Panc1 (cell line): ENCODE measurements around the gene IL22RA1.

ENCODE experiments used
- POLR2AphosphoS5 ChIP-seq: IDR thresholded peaks from 2 replicates; pipeline ENCODE4 v1.6.1; 2012; ENCODE audit warnings: mild to moderate bottlenecking, low read depth, low read length, moderate library complexity
- SIN3A ChIP-seq: IDR thresholded peaks from 2 replicates; pipeline ENCODE4 v1.6.1; 2012; ENCODE audit warnings: low read depth, mild to moderate bottlenecking, low read length, moderate library complexity, borderline replicate concordance; ENCODE audit not compliant: insufficient read depth
- TCF7L2 ChIP-seq: IDR thresholded peaks from 2 replicates; pipeline ENCODE4 v1.6.1; 2011; ENCODE audit warnings: mild to moderate bottlenecking, low read depth, low read length, inconsistent platforms
- TF ChIP-seq, protein P1 (sequence below): fragments of 450-650 bp; IDR thresholded peaks from 2 replicates; pipeline ENCODE4 v1.5.1; 2017; ENCODE audit warnings: mild to moderate bottlenecking
- TF ChIP-seq, protein P2 (sequence below), 2 experiments: IDR thresholded peaks; 2 replicates each; pipeline ENCODE4 v1.6.1; 2011 to 2012; ENCODE audit warnings: low read depth in 2 of 2, control low read depth in 1 of 2, low read length in 1 of 2, mild to moderate bottlenecking in 1 of 2, moderate library complexity in 1 of 2; ENCODE audit not compliant: insufficient read depth in 1 of 2

DNA sequence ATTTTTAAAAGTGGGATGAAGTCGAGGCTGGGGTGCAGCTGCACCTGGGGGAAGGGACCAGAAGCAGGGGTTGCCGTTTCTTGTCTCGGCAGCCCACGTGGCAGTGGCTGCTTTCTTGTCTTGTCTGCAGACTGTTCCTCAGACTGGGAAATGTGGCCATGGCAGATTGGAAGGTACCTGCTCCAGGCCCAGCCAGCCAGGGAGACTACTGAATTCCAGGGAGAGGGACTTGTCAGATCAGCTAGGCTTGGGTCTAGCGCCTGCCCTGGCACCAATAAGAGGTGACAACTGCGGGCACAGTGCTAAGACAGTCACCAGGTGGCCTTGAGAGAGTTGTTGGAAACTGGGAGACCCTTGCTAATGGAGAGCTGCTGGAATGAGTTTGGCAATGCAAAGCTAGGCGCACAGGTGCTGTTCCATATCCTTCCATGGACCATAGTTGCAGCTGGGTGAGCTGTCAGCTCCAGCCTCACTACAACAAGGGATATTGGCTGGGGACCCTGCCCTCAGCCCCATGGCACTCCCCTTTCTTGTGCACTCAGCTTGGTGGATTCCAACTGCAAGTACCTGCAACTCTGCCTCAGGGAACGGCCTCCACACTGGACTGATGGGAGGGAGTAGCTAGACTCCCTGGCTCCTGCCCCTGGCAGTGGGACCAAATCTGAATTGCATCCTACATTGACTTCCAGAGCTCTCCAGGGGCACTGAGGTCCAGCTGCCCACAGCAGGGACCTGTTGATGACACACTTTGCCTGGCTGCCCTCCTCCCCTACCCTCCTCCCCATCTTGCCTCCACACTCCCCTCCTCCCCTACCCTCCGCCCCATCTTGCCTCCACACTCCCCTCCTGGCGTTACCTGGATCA is 9.9 kb upstream of the IL22RA1 start:
- TF ChIP-seq, protein P1, sequence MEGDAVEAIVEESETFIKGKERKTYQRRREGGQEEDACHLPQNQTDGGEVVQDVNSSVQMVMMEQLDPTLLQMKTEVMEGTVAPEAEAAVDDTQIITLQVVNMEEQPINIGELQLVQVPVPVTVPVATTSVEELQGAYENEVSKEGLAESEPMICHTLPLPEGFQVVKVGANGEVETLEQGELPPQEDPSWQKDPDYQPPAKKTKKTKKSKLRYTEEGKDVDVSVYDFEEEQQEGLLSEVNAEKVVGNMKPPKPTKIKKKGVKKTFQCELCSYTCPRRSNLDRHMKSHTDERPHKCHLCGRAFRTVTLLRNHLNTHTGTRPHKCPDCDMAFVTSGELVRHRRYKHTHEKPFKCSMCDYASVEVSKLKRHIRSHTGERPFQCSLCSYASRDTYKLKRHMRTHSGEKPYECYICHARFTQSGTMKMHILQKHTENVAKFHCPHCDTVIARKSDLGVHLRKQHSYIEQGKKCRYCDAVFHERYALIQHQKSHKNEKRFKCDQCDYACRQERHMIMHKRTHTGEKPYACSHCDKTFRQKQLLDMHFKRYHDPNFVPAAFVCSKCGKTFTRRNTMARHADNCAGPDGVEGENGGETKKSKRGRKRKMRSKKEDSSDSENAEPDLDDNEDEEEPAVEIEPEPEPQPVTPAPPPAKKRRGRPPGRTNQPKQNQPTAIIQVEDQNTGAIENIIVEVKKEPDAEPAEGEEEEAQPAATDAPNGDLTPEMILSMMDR: no peak
- TF ChIP-seq POLR2AphosphoS5 (no peak), SIN3A (no peak), TCF7L2 (no peak)
- TF ChIP-seq, protein P2, sequence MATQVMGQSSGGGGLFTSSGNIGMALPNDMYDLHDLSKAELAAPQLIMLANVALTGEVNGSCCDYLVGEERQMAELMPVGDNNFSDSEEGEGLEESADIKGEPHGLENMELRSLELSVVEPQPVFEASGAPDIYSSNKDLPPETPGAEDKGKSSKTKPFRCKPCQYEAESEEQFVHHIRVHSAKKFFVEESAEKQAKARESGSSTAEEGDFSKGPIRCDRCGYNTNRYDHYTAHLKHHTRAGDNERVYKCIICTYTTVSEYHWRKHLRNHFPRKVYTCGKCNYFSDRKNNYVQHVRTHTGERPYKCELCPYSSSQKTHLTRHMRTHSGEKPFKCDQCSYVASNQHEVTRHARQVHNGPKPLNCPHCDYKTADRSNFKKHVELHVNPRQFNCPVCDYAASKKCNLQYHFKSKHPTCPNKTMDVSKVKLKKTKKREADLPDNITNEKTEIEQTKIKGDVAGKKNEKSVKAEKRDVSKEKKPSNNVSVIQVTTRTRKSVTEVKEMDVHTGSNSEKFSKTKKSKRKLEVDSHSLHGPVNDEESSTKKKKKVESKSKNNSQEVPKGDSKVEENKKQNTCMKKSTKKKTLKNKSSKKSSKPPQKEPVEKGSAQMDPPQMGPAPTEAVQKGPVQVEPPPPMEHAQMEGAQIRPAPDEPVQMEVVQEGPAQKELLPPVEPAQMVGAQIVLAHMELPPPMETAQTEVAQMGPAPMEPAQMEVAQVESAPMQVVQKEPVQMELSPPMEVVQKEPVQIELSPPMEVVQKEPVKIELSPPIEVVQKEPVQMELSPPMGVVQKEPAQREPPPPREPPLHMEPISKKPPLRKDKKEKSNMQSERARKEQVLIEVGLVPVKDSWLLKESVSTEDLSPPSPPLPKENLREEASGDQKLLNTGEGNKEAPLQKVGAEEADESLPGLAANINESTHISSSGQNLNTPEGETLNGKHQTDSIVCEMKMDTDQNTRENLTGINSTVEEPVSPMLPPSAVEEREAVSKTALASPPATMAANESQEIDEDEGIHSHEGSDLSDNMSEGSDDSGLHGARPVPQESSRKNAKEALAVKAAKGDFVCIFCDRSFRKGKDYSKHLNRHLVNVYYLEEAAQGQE (IDR thresholded peaks at IDR 0.05; ENCODE audit: insufficient read depth in 1 of 2, low read depth in 2 of 2, low read length in 1 of 2): no peak
